GM23338 (cell line): ENCODE measurements around the gene ALDH1A2. TPM values are rescaled to one million over a fixed set of nuclear protein-coding genes. Genes with fewer than 3 reads are reported as not detected.

Source experiments
- ATAC-seq: fragments of 200-7000 bp; cut with Tn5 transposase; 3 replicates; pipeline ENCODE4 v1.9.1; 2020
- DNase-seq: peaks from one replicate; pipeline ENCODE4 v3.0.0-alpha.2; 2015; ENCODE audit warnings: low spot score
- H2AFZ ChIP-seq: fragments of 200-600 bp; sonication (generic); 2 replicates; pipeline ENCODE4 v1.8.0; 2016; ENCODE audit warnings: antibody characterized with exemption, mild to moderate bottlenecking, moderate library complexity
- H3F3A ChIP-seq: fragments of 200-600 bp; sonication (generic); replicated peaks from 2 replicates; pipeline ENCODE4 v1.8.0; 2017; ENCODE audit warnings: antibody characterized with exemption, mixed run types, low read depth
- H3K27ac ChIP-seq: fragments of 200-600 bp; sonication (generic); 2 replicates; pipeline ENCODE4 v1.6.1; 2016; ENCODE audit warnings: low read depth
- H3K27me3 ChIP-seq: fragments of 200-600 bp; sonication (generic); 2 replicates; pipeline ENCODE4 v1.8.0; 2016; ENCODE audit warnings: mild to moderate bottlenecking, mixed run types, moderate library complexity; ENCODE audit not compliant: insufficient read depth
- H3K36me3 ChIP-seq: fragments of 200-600 bp; sonication (generic); 2 replicates; pipeline ENCODE4 v1.8.0; 2016; ENCODE audit warnings: mild to moderate bottlenecking; ENCODE audit not compliant: insufficient read depth
- H3K4me1 ChIP-seq: fragments of 200-600 bp; sonication (generic); 2 replicates; pipeline ENCODE4 v1.8.0; 2016; ENCODE audit warnings: mild to moderate bottlenecking, moderate library complexity; ENCODE audit not compliant: insufficient read depth
- H3K4me2 ChIP-seq: fragments of 200-600 bp; sonication (generic); 2 replicates; pipeline ENCODE4 v1.7.1; 2017; ENCODE audit warnings: mixed run types
- H3K4me3 ChIP-seq: fragments of 200-600 bp; sonication (generic); 2 replicates; pipeline ENCODE4 v1.6.1; 2016; ENCODE audit warnings: mixed run types
- H3K79me2 ChIP-seq: fragments of 200-600 bp; sonication (generic); replicated peaks from 2 replicates; pipeline ENCODE4 v1.8.0; 2017; ENCODE audit warnings: mild to moderate bottlenecking; ENCODE audit not compliant: insufficient read depth
- H3K9me2 ChIP-seq: fragments of 200-600 bp; sonication (generic); 2 replicates; pipeline ENCODE4 v1.8.0; 2017; ENCODE audit not compliant: insufficient read depth
- H4K20me1 ChIP-seq: fragments of 200-600 bp; sonication (generic); replicated peaks from 2 replicates; pipeline ENCODE4 v1.8.0; 2017; ENCODE audit warnings: mild to moderate bottlenecking; ENCODE audit not compliant: insufficient read depth
- H3K27ac Mint-ChIP-seq: 2 replicates; pipeline ENCODE4 v1.8.0; 2020; ENCODE audit warnings: inconsistent platforms, mild to moderate bottlenecking, moderate library complexity, mixed read lengths
- H3K27me3 Mint-ChIP-seq: 3 replicates; pipeline ENCODE4 v1.8.0; 2022; ENCODE audit warnings: low read depth, mild to moderate bottlenecking, moderate library complexity, mixed read lengths, inconsistent platforms; ENCODE audit not compliant: insufficient read depth, poor library complexity
- H3K36me3 Mint-ChIP-seq: 3 replicates; pipeline ENCODE4 v1.8.0; 2021; ENCODE audit warnings: low read depth, mild to moderate bottlenecking, inconsistent platforms, moderate library complexity, mixed read lengths
- H3K4me1 Mint-ChIP-seq: 3 replicates; pipeline ENCODE4 v1.8.0; 2020; ENCODE audit warnings: mild to moderate bottlenecking, inconsistent platforms, mixed read lengths
- H3K4me3 Mint-ChIP-seq: 3 replicates; pipeline ENCODE4 v1.8.0; 2021; ENCODE audit warnings: moderate library complexity, mild to moderate bottlenecking, inconsistent platforms, mixed read lengths
- H3K9me3 Mint-ChIP-seq: 3 replicates; pipeline ENCODE4 v1.8.0; 2020; ENCODE audit warnings: moderate library complexity, mild to moderate bottlenecking, inconsistent platforms, mixed read lengths
- EZH2 ChIP-seq: fragments of 200-600 bp; sonication (generic); IDR thresholded peaks from one replicate; pipeline ENCODE4 v1.8.0; 2017; ENCODE audit warnings: antibody characterized with exemption, mild to moderate bottlenecking, low read depth; ENCODE audit not compliant: unreplicated experiment
- EZH2phosphoT487 ChIP-seq: fragments of 200-600 bp; sonication (generic); IDR thresholded peaks from one replicate; pipeline ENCODE4 v1.8.1; 2018; ENCODE audit warnings: antibody characterized with exemption; ENCODE audit not compliant: unreplicated experiment
- JUNB ChIP-seq: IDR thresholded peaks from one replicate; pipeline ENCODE4 v1.6.1; 2016; ENCODE audit warnings: antibody characterized with exemption; ENCODE audit not compliant: unreplicated experiment
- STAT1 ChIP-seq: IDR thresholded peaks from one replicate; pipeline ENCODE4 v1.6.1; 2016; ENCODE audit warnings: antibody characterized with exemption; ENCODE audit not compliant: unreplicated experiment
- ZNF114 ChIP-seq: fragments of 250-450 bp; sonication (Bioruptor Pico); IDR thresholded peaks from 2 replicates; pipeline ENCODE4 v1.5.0; 2020; ENCODE audit warnings: mild to moderate bottlenecking, moderate library complexity
- ZNF331 ChIP-seq: fragments of 250-450 bp; sonication (Bioruptor Pico); IDR thresholded peaks from 2 replicates; pipeline ENCODE4 v1.5.0; 2020; ENCODE audit warnings: low read depth, mild to moderate bottlenecking, moderate library complexity
- polyA plus RNA-seq: library from polyadenylated mRNA; unstranded; fragments of >200 nt; fragmentation: Nextera tagmentation; extraction: Ambion mirVana; gene quantifications from 2 replicates; pipeline ENCODE4 v1.2.1, GENCODE V29; 2016
- total RNA-seq: library from RNA; depleted of rRNA; stranded (reverse); fragments of >200 nt; shearing (Covaris generic); gene quantifications from 2 replicates; pipeline ENCODE4 v1.2.3, GENCODE V29; 2014
- TF ChIP-seq, protein P1 (sequence below): IDR thresholded peaks from one replicate; pipeline ENCODE4 v1.6.1; 2018; ENCODE audit warnings: antibody characterized with exemption; ENCODE audit not compliant: unreplicated experiment
- TF ChIP-seq, protein P2 (sequence below): IDR thresholded peaks from 2 replicates; pipeline ENCODE4 v1.6.1; 2016; ENCODE audit warnings: antibody characterized with exemption
- TF ChIP-seq, protein P3 (sequence below), 2 experiments: fragments of 200-600 bp in 1 of 2; sonication (generic) in 1 of 2; conservative IDR thresholded peaks; 2 replicates each; pipeline versions ENCODE4 v1.5.1 to v1.6.1; 2016 to 2017; ENCODE audit warnings: antibody characterized with exemption in 2 of 2, low read depth in 2 of 2, mild to moderate bottlenecking in 2 of 2, moderate library complexity in 1 of 2
- TF ChIP-seq, protein P4 (sequence below): fragments of 250-450 bp; sonication (Bioruptor Pico); IDR thresholded peaks from 2 replicates; pipeline ENCODE4 v1.5.0; 2020; ENCODE audit warnings: mild to moderate bottlenecking, moderate library complexity

ALDH1A2 gene
- total and polyA plus RNA-seq, 2 experiments from 2014 or later: 0.80 TPM; not detected in 1

DNA sequence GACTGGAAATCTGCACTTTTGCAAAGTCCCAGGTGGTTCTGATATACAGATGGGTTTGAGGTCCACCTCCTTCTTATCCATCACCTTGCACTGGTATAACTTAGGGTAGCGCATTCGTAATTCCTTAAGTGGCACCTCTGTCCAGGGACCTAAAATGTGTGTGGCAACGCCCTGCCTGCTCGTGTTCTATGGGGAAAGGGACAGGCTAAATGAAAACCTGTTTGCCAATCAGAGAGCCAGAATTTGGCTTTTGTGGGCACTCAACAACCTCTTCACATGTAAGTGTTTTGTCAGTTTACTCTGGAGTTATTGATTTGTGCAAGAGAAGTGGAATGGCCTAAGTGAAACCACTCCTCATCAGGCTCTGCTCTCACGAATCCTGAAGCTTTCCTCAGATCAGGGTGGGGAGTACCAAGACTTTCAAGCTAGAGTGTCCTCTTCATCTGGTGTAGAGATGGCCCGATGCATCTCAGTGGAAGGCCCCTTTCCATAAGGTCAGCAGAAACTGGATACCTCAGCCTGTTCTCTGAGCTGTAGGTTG, 138.3 kb downstream of the ALDH1A2 start (continued):
- TF ChIP-seq, protein P1, sequence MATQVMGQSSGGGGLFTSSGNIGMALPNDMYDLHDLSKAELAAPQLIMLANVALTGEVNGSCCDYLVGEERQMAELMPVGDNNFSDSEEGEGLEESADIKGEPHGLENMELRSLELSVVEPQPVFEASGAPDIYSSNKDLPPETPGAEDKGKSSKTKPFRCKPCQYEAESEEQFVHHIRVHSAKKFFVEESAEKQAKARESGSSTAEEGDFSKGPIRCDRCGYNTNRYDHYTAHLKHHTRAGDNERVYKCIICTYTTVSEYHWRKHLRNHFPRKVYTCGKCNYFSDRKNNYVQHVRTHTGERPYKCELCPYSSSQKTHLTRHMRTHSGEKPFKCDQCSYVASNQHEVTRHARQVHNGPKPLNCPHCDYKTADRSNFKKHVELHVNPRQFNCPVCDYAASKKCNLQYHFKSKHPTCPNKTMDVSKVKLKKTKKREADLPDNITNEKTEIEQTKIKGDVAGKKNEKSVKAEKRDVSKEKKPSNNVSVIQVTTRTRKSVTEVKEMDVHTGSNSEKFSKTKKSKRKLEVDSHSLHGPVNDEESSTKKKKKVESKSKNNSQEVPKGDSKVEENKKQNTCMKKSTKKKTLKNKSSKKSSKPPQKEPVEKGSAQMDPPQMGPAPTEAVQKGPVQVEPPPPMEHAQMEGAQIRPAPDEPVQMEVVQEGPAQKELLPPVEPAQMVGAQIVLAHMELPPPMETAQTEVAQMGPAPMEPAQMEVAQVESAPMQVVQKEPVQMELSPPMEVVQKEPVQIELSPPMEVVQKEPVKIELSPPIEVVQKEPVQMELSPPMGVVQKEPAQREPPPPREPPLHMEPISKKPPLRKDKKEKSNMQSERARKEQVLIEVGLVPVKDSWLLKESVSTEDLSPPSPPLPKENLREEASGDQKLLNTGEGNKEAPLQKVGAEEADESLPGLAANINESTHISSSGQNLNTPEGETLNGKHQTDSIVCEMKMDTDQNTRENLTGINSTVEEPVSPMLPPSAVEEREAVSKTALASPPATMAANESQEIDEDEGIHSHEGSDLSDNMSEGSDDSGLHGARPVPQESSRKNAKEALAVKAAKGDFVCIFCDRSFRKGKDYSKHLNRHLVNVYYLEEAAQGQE: no peak
- TF ChIP-seq EZH2phosphoT487 (no peak), ZNF331 (CRISPR knock-in tag) (no peak), EZH2 (no peak)

DNA sequence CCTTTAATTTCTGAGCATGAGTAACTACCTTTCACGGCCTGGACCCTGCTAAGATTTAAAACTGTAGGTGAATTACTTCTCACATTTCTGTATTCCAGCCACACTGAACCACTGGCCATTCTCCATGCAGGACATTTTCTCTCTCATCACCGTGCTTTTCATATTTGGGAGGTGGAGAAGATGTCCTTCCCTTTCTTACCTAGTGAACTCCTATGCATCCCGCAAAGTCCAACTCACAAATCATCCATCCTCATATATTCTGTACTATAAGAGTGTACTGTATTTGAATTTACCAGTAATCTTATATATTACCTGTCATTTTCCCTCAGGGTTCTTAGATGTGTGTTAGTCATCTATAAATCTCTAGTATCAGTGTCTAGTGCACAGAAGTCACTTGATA, 139.9 kb downstream of the ALDH1A2 start:
- Mint-ChIP-seq H3K4me3 (no peak overlapping the region), H3K4me1 (no peaks in the 10 kb centered on the region), H3K27me3 (peaks cover 3% of the 10 kb centered on the region), H3K9me3 (no peaks in the 10 kb centered on the region), H3K27ac (no peak overlapping the region), H3K36me3 (no peaks in the 10 kb centered on the region)
- H4K20me1 ChIP-seq: no peaks in the 10 kb centered on the region
- no peaks in the 10 kb centered on the region; the same call in 1 of the 2 replicates for H3K9me2 ChIP-seq
- no peaks in the 10 kb centered on the region for H3K36me3 ChIP-seq
- H3K4me1 ChIP-seq: no peaks in the 10 kb centered on the region
- TF ChIP-seq STAT1: no peak
- TF ChIP-seq, protein P2, sequence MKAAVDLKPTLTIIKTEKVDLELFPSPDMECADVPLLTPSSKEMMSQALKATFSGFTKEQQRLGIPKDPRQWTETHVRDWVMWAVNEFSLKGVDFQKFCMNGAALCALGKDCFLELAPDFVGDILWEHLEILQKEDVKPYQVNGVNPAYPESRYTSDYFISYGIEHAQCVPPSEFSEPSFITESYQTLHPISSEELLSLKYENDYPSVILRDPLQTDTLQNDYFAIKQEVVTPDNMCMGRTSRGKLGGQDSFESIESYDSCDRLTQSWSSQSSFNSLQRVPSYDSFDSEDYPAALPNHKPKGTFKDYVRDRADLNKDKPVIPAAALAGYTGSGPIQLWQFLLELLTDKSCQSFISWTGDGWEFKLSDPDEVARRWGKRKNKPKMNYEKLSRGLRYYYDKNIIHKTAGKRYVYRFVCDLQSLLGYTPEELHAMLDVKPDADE: no peak
- TF ChIP-seq EZH2: no peak
- TF ChIP-seq ZNF331 (CRISPR knock-in tag): no peak
- TF ChIP-seq, protein P3, sequence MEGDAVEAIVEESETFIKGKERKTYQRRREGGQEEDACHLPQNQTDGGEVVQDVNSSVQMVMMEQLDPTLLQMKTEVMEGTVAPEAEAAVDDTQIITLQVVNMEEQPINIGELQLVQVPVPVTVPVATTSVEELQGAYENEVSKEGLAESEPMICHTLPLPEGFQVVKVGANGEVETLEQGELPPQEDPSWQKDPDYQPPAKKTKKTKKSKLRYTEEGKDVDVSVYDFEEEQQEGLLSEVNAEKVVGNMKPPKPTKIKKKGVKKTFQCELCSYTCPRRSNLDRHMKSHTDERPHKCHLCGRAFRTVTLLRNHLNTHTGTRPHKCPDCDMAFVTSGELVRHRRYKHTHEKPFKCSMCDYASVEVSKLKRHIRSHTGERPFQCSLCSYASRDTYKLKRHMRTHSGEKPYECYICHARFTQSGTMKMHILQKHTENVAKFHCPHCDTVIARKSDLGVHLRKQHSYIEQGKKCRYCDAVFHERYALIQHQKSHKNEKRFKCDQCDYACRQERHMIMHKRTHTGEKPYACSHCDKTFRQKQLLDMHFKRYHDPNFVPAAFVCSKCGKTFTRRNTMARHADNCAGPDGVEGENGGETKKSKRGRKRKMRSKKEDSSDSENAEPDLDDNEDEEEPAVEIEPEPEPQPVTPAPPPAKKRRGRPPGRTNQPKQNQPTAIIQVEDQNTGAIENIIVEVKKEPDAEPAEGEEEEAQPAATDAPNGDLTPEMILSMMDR (conservative IDR thresholded peaks at IDR 0.05; ENCODE audit: low read depth in 2 of 2): no peak
- TF ChIP-seq JUNB: no peak
- TF ChIP-seq, protein P4, sequence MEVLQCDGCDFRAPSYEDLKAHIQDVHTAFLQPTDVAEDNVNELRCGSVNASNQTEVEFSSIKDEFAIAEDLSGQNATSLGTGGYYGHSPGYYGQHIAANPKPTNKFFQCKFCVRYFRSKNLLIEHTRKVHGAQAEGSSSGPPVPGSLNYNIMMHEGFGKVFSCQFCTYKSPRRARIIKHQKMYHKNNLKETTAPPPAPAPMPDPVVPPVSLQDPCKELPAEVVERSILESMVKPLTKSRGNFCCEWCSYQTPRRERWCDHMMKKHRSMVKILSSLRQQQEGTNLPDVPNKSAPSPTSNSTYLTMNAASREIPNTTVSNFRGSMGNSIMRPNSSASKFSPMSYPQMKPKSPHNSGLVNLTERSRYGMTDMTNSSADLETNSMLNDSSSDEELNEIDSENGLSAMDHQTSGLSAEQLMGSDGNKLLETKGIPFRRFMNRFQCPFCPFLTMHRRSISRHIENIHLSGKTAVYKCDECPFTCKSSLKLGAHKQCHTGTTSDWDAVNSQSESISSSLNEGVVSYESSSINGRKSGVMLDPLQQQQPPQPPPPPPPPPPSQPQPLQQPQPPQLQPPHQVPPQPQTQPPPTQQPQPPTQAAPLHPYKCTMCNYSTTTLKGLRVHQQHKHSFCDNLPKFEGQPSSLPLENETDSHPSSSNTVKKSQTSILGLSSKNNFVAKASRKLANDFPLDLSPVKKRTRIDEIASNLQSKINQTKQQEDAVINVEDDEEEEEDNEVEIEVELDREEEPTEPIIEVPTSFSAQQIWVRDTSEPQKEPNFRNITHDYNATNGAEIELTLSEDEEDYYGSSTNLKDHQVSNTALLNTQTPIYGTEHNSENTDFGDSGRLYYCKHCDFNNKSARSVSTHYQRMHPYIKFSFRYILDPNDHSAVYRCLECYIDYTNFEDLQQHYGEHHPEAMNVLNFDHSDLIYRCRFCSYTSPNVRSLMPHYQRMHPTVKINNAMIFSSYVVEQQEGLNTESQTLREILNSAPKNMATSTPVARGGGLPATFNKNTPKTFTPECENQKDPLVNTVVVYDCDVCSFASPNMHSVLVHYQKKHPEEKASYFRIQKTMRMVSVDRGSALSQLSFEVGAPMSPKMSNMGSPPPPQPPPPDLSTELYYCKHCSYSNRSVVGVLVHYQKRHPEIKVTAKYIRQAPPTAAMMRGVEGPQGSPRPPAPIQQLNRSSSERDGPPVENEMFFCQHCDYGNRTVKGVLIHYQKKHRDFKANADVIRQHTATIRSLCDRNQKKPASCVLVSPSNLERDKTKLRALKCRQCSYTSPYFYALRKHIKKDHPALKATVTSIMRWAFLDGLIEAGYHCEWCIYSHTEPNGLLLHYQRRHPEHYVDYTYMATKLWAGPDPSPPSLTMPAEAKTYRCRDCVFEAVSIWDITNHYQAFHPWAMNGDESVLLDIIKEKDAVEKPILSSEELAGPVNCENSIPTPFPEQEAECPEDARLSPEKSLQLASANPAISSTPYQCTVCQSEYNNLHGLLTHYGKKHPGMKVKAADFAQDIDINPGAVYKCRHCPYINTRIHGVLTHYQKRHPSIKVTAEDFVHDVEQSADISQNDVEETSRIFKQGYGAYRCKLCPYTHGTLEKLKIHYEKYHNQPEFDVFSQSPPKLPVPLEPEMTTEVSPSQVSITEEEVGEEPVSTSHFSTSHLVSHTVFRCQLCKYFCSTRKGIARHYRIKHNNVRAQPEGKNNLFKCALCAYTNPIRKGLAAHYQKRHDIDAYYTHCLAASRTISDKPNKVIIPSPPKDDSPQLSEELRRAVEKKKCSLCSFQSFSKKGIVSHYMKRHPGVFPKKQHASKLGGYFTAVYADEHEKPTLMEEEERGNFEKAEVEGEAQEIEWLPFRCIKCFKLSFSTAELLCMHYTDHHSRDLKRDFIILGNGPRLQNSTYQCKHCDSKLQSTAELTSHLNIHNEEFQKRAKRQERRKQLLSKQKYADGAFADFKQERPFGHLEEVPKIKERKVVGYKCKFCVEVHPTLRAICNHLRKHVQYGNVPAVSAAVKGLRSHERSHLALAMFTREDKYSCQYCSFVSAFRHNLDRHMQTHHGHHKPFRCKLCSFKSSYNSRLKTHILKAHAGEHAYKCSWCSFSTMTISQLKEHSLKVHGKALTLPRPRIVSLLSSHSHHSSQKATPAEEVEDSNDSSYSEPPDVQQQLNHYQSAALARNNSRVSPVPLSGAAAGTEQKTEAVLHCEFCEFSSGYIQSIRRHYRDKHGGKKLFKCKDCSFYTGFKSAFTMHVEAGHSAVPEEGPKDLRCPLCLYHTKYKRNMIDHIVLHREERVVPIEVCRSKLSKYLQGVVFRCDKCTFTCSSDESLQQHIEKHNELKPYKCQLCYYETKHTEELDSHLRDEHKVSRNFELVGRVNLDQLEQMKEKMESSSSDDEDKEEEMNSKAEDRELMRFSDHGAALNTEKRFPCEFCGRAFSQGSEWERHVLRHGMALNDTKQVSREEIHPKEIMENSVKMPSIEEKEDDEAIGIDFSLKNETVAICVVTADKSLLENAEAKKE (CRISPR knock-in tag): no peak
- TF ChIP-seq ZNF114: no peak
- no peak overlapping the region for H3K4me2 ChIP-seq
- no peaks in the 10 kb centered on the region for H3F3A ChIP-seq
- no peak overlapping the region for H3K4me3 ChIP-seq
- H2AFZ ChIP-seq: no peak overlapping the region
- DNase-seq (no peak), ATAC-seq (no peak)
- no peak overlapping the region for H3K27ac ChIP-seq
- H3K27me3 ChIP-seq: no peaks in the 10 kb centered on the region
- no peaks in the 10 kb centered on the region for H3K79me2 ChIP-seq
